ENCODE measurements around the gene OR10Z1.

Gene OR10Z1

GRCh38 chr1:158607296-158607695 is 2.2 kb downstream of the OR10Z1 start:
- no peak overlapping the region for H3K27ac ChIP-seq (ENCODE audit: low read depth, low read length)
- no peak overlapping the region for H3K9ac ChIP-seq (ENCODE audit: low read length in 5 of 5)
- H3K27me3 ChIP-seq (ENCODE audit: control insufficient read depth in 5 of 5, insufficient read depth in 4 of 5, low read length in 5 of 5) = no peaks in the 10 kb centered on the region
- no peaks in the 10 kb centered on the region for H3K9me3 ChIP-seq (ENCODE audit: control insufficient read depth in 5 of 5, low read length in 5 of 5)
- H3K4me1 ChIP-seq (ENCODE audit: control insufficient read depth in 5 of 5, insufficient read depth in 5 of 5, low read length in 5 of 5) = peaks cover 0 to 1% (median 0%) of the 10 kb centered on the region in 5 donors
- H3K4me3 ChIP-seq (ENCODE audit: low read depth in 1 of 5, low read length in 5 of 5) = no peak overlapping the region
- peaks cover 0 to 4% (median 0%) of the 10 kb centered on the region in 5 donors for H3K36me3 ChIP-seq (ENCODE audit: control insufficient read depth in 5 of 5, insufficient read depth in 5 of 5, low read length in 5 of 5)

GRCh38 chr1:158611916-158612315 is 6.8 kb downstream of the OR10Z1 start:
- Histone ChIP-seq H3K27ac (ENCODE audit: low read depth, low read length) (no peak overlapping the region), H3K27me3 (ENCODE audit: control insufficient read depth in 5 of 5, insufficient read depth in 4 of 5, low read length in 5 of 5) (no peaks in the 10 kb centered on the region), H3K4me1 (ENCODE audit: control insufficient read depth in 5 of 5, insufficient read depth in 5 of 5, low read length in 5 of 5) (peaks cover 0 to 7% (median 0%) of the 10 kb centered on the region in 5 donors), H3K9me3 (ENCODE audit: control insufficient read depth in 5 of 5, low read length in 5 of 5) (no peaks in the 10 kb centered on the region), H3K36me3 (ENCODE audit: control insufficient read depth in 5 of 5, insufficient read depth in 5 of 5, low read length in 5 of 5) (peaks cover 0 to 4% (median 0%) of the 10 kb centered on the region in 5 donors), H3K9ac (ENCODE audit: low read length in 5 of 5) (no peak overlapping the region), H3K4me3 (ENCODE audit: low read depth in 1 of 5, low read length in 5 of 5) (no peak overlapping the region)

DNA sequence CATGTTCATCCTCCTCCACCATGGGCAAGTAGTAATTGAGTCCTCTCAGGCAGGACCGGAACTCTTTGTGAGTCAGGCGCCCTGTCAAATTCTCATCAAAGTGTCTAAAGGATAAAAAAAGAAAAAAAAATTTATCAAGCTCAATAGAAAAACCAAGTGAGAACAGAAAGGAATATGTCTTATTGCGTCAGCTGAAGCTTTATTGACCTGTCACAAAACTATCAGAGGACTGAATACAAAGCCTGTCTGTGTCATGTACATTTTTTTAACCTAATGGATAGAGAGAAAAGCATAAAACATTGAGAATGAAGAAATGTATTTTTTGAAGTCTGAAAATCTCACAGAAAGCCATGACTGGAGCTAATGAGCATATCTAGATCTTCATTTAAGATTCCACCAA is 8.7 kb downstream of the OR10Z1 start:
- Histone ChIP-seq H3K27ac (ENCODE audit: low read depth, low read length) (no peak overlapping the region), H3K4me1 (ENCODE audit: control insufficient read depth in 5 of 5, insufficient read depth in 5 of 5, low read length in 5 of 5) (peaks cover 0 to 7% (median 0%) of the 10 kb centered on the region in 5 donors), H3K36me3 (ENCODE audit: control insufficient read depth in 5 of 5, insufficient read depth in 5 of 5, low read length in 5 of 5) (peaks cover 0 to 4% (median 0%) of the 10 kb centered on the region in 5 donors), H3K9ac (ENCODE audit: low read length in 5 of 5) (no peak overlapping the region), H3K27me3 (ENCODE audit: control insufficient read depth in 5 of 5, insufficient read depth in 4 of 5, low read length in 5 of 5) (no peaks in the 10 kb centered on the region), H3K4me3 (ENCODE audit: low read depth in 1 of 5, low read length in 5 of 5) (no peak overlapping the region), H3K9me3 (ENCODE audit: control insufficient read depth in 5 of 5, low read length in 5 of 5) (no peaks in the 10 kb centered on the region)

- H3K9me3 ChIP-seq (ENCODE audit: control insufficient read depth in 5 of 5, low read length in 5 of 5) = no peaks in the 10 kb centered on the region
- H3K9ac ChIP-seq (ENCODE audit: low read length in 5 of 5) = no peak overlapping the region
- H3K36me3 ChIP-seq (ENCODE audit: control insufficient read depth in 5 of 5, insufficient read depth in 5 of 5, low read length in 5 of 5) = peaks cover 0 to 3% (median 0%) of the 10 kb centered on the region in 5 donors
- H3K27me3 ChIP-seq (ENCODE audit: control insufficient read depth in 5 of 5, insufficient read depth in 4 of 5, low read length in 5 of 5) = no peaks in the 10 kb centered on the region
- H3K4me3 ChIP-seq (ENCODE audit: low read depth in 1 of 5, low read length in 5 of 5) = no peak overlapping the region
- H3K4me1 ChIP-seq (ENCODE audit: control insufficient read depth in 5 of 5, insufficient read depth in 5 of 5, low read length in 5 of 5) = no peaks in the 10 kb centered on the region
- H3K27ac ChIP-seq (ENCODE audit: low read depth, low read length) = no peak overlapping the region
Measured at GRCh38 chr1:158638146-158638545, 33.1 kb downstream of the OR10Z1 start.

DNA sequence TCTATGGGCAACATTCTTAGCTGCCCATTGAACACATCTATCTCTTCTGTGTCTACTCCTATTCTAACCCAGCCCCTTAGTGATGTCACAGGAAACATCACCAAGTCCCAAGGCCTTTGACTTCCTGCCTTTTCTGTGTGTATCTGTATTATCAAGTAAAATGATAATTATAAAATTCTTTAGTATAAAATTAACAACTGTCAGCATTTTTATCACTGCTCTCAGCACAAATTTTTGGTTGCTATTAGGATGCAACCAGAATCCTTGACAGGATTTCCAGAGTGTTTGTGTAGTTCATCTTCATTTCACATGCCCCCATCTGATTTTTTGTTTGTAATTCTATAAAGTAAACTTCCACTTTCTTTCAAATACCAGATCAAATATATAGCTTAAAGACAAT is 33.8 kb downstream of the OR10Z1 start:
- Histone ChIP-seq H3K9me3 (ENCODE audit: control insufficient read depth in 5 of 5, low read length in 5 of 5) (no peaks in the 10 kb centered on the region), H3K27me3 (ENCODE audit: control insufficient read depth in 5 of 5, insufficient read depth in 4 of 5, low read length in 5 of 5) (no peaks in the 10 kb centered on the region), H3K9ac (ENCODE audit: low read length in 5 of 5) (no peak overlapping the region), H3K4me1 (ENCODE audit: control insufficient read depth in 5 of 5, insufficient read depth in 5 of 5, low read length in 5 of 5) (no peaks in the 10 kb centered on the region), H3K36me3 (ENCODE audit: control insufficient read depth in 5 of 5, insufficient read depth in 5 of 5, low read length in 5 of 5) (peaks cover 0 to 3% (median 0%) of the 10 kb centered on the region in 5 donors), H3K27ac (ENCODE audit: low read depth, low read length) (no peak overlapping the region), H3K4me3 (ENCODE audit: low read depth in 1 of 5, low read length in 5 of 5) (no peak overlapping the region)

- Histone ChIP-seq H3K4me1 (ENCODE audit: control insufficient read depth in 5 of 5, insufficient read depth in 5 of 5, low read length in 5 of 5) (no peaks in the 10 kb centered on the region), H3K36me3 (ENCODE audit: control insufficient read depth in 5 of 5, insufficient read depth in 5 of 5, low read length in 5 of 5) (peaks cover 0 to 4% (median 0%) of the 10 kb centered on the region in 5 donors)
Measured at GRCh38 chr1:158644449-158644848, 39.4 kb downstream of the OR10Z1 start.

GRCh38 chr1:158646465-158646864 is 41.4 kb downstream of the OR10Z1 start:
- H3K4me3 ChIP-seq (ENCODE audit: low read depth in 1 of 5, low read length in 5 of 5) = no peak overlapping the region
- no peaks in the 10 kb centered on the region for H3K4me1 ChIP-seq (ENCODE audit: control insufficient read depth in 5 of 5, insufficient read depth in 5 of 5, low read length in 5 of 5)
- no peak overlapping the region for H3K27ac ChIP-seq (ENCODE audit: low read depth, low read length)
- peaks cover 0 to 11% (median 0%) of the 10 kb centered on the region in 5 donors for H3K36me3 ChIP-seq (ENCODE audit: control insufficient read depth in 5 of 5, insufficient read depth in 5 of 5, low read length in 5 of 5)
- no peaks in the 10 kb centered on the region for H3K27me3 ChIP-seq (ENCODE audit: control insufficient read depth in 5 of 5, insufficient read depth in 4 of 5, low read length in 5 of 5)
- no peak overlapping the region for H3K9ac ChIP-seq (ENCODE audit: low read length in 5 of 5)
- H3K9me3 ChIP-seq (ENCODE audit: control insufficient read depth in 5 of 5, low read length in 5 of 5) = no peaks in the 10 kb centered on the region

More at GRCh38 chr1:158644449-158644848, 39.4 kb downstream of the OR10Z1 start:
- H3K9me3 ChIP-seq (ENCODE audit: control insufficient read depth in 5 of 5, low read length in 5 of 5) = no peaks in the 10 kb centered on the region
- no peaks in the 10 kb centered on the region for H3K27me3 ChIP-seq (ENCODE audit: control insufficient read depth in 5 of 5, insufficient read depth in 4 of 5, low read length in 5 of 5)
- no peak overlapping the region for H3K9ac ChIP-seq (ENCODE audit: low read length in 5 of 5)
- no peak overlapping the region for H3K4me3 ChIP-seq (ENCODE audit: low read depth in 1 of 5, low read length in 5 of 5)
- H3K27ac ChIP-seq (ENCODE audit: low read depth, low read length) = no peak overlapping the region

GRCh38 chr1:158649052-158649451 is 44.0 kb downstream of the OR10Z1 start:
- no peaks in the 10 kb centered on the region for H3K4me1 ChIP-seq (ENCODE audit: control insufficient read depth in 5 of 5, insufficient read depth in 5 of 5, low read length in 5 of 5)
- H3K4me3 ChIP-seq (ENCODE audit: low read depth in 1 of 5, low read length in 5 of 5) = no peak overlapping the region
- H3K27ac ChIP-seq (ENCODE audit: low read depth, low read length) = no peak overlapping the region

DNA sequence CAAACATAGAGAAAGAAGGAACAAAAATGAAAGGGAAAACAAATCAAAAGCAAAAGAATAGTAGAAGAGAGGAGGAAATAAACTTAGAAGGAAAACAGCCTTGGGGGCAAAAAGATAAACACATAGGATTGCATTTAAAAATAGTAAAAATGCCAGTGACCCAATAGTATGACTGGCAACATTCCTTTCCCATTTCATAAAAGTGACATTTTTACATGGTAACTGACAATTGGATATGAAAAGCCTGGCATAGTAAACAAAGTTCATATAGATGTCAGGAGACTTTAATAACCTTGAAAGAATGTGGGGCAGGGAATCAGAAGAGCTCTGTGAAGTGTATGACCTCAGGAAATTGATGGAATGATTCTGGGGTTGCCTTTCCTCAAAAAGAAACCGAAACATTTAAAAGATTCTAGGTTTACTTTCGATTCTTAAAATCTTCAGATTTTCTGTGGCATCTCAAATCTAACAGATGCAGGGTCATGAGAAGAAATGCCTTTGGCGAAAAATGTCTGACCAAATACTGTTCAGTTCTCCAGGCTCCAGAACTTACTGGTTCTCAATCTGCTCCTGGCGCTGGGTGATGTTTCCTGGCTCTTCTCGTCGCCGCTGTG is 47.8 kb downstream of the OR10Z1 start:
- Histone ChIP-seq H3K4me1 (ENCODE audit: control insufficient read depth in 5 of 5, insufficient read depth in 5 of 5, low read length in 5 of 5) (peaks cover 0 to 7% (median 2%) of the 10 kb centered on the region in 5 donors), H3K27ac (ENCODE audit: low read depth, low read length) (no peak overlapping the region), H3K4me3 (ENCODE audit: low read depth in 1 of 5, low read length in 5 of 5) (no peak overlapping the region), H3K27me3 (ENCODE audit: control insufficient read depth in 5 of 5, insufficient read depth in 4 of 5, low read length in 5 of 5) (no peaks in the 10 kb centered on the region), H3K9ac (ENCODE audit: low read length in 5 of 5) (no peak overlapping the region), H3K36me3 (ENCODE audit: control insufficient read depth in 5 of 5, insufficient read depth in 5 of 5, low read length in 5 of 5) (peaks cover 0 to 15% (median 0%) of the 10 kb centered on the region in 5 donors), H3K9me3 (ENCODE audit: control insufficient read depth in 5 of 5, low read length in 5 of 5) (no peaks in the 10 kb centered on the region)

More at GRCh38 chr1:158649052-158649451, 44.0 kb downstream of the OR10Z1 start:
- H3K9ac ChIP-seq (ENCODE audit: low read length in 5 of 5) = no peak overlapping the region
- H3K36me3 ChIP-seq (ENCODE audit: control insufficient read depth in 5 of 5, insufficient read depth in 5 of 5, low read length in 5 of 5) = peaks cover 0 to 11% (median 0%) of the 10 kb centered on the region in 5 donors
- H3K9me3 ChIP-seq (ENCODE audit: control insufficient read depth in 5 of 5, low read length in 5 of 5) = no peaks in the 10 kb centered on the region
- no peaks in the 10 kb centered on the region for H3K27me3 ChIP-seq (ENCODE audit: control insufficient read depth in 5 of 5, insufficient read depth in 4 of 5, low read length in 5 of 5)

DNA sequence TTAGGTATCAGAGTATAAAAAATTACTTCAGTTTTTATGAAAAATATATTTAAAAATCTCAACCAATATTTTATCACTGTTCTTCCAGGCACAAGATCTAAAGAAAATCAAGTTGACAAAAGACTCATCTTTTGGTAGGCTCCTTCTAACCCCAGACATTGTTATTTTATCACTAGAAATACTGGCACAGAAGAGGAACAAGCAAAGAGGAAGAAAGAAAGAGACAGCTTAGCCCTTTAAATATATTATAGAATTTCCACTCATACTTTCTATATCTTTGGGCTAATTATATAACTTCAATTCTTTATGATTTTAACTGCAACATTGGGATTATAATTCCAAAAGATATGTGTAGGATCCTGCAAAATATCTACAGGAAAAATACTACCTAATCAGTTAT is 49.0 kb downstream of the OR10Z1 start:
- peaks cover 0 to 15% (median 0%) of the 10 kb centered on the region in 5 donors for H3K36me3 ChIP-seq (ENCODE audit: control insufficient read depth in 5 of 5, insufficient read depth in 5 of 5, low read length in 5 of 5)
- no peak overlapping the region for H3K27ac ChIP-seq (ENCODE audit: low read depth, low read length)
- H3K27me3 ChIP-seq (ENCODE audit: control insufficient read depth in 5 of 5, insufficient read depth in 4 of 5, low read length in 5 of 5) = no peaks in the 10 kb centered on the region
- no peak overlapping the region for H3K4me3 ChIP-seq (ENCODE audit: low read depth in 1 of 5, low read length in 5 of 5)
- no peak overlapping the region for H3K9ac ChIP-seq (ENCODE audit: low read length in 5 of 5)
- H3K9me3 ChIP-seq (ENCODE audit: control insufficient read depth in 5 of 5, low read length in 5 of 5) = no peaks in the 10 kb centered on the region
- H3K4me1 ChIP-seq (ENCODE audit: control insufficient read depth in 5 of 5, insufficient read depth in 5 of 5, low read length in 5 of 5) = peaks cover 0 to 7% (median 2%) of the 10 kb centered on the region in 5 donors

All from subcutaneous abdominal adipose tissue (tissue), 5 donors.